GM12865 (cell line): ENCODE measurements around the gene HIKESHI.
"Not testable (repeated sequence)": the region's sequence is repeated elsewhere in the genome, so short reads cannot be mapped to it uniquely, and the experiment has no call there.

Source experiments
- DNase-seq: peaks from one replicate; pipeline ENCODE4 v3.0.0; 2010; ENCODE audit warnings: low read depth
- H3K4me3 ChIP-seq: 2 replicates; pipeline ENCODE4 v1.5.1; 2011; ENCODE audit warnings: mild to moderate bottlenecking, low read depth, low read length, control low read depth
- TF ChIP-seq, protein P1 (sequence below): IDR thresholded peaks from 2 replicates; pipeline ENCODE4 v1.5.1; 2011; ENCODE audit warnings: low read length, control low read depth, low read depth, inconsistent platforms; ENCODE audit not compliant: insufficient read depth; ENCODE audit errors: missing control alignments

Gene HIKESHI

DNA sequence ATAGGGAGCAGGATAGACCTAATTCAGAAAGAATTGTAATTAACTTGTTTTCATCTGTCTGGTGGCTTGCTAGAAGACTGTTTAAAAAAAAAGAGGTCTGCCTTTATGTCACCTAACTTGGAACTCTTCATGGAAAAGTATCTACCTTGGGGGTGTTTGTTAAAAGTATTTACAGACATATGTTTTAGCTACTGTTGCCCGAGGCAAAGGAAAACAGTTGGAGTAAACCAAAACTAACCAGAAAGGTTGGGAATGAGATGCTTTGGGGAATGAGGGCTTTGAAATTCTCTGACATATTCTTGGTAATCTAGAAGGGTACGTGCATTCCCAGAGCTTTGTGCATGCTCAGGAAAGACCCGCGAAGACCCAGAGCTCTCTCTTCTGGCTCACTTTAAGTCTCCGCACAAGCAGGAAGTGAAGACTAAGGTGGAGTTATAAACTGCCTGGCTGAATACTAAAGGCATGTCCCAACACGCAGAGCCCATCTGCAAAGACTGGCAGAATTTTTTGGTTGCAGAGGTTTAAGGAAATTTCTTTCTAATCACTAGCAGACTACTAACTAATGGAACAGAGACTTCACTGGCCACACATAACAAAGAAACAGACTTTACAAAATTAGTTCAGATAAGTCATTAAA, 33.2 kb downstream of the HIKESHI start:
- H3K4me3 ChIP-seq, result no peak overlapping the region
- TF ChIP-seq, protein P1, sequence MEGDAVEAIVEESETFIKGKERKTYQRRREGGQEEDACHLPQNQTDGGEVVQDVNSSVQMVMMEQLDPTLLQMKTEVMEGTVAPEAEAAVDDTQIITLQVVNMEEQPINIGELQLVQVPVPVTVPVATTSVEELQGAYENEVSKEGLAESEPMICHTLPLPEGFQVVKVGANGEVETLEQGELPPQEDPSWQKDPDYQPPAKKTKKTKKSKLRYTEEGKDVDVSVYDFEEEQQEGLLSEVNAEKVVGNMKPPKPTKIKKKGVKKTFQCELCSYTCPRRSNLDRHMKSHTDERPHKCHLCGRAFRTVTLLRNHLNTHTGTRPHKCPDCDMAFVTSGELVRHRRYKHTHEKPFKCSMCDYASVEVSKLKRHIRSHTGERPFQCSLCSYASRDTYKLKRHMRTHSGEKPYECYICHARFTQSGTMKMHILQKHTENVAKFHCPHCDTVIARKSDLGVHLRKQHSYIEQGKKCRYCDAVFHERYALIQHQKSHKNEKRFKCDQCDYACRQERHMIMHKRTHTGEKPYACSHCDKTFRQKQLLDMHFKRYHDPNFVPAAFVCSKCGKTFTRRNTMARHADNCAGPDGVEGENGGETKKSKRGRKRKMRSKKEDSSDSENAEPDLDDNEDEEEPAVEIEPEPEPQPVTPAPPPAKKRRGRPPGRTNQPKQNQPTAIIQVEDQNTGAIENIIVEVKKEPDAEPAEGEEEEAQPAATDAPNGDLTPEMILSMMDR, result no peak
- no peak for DNase-seq

DNA sequence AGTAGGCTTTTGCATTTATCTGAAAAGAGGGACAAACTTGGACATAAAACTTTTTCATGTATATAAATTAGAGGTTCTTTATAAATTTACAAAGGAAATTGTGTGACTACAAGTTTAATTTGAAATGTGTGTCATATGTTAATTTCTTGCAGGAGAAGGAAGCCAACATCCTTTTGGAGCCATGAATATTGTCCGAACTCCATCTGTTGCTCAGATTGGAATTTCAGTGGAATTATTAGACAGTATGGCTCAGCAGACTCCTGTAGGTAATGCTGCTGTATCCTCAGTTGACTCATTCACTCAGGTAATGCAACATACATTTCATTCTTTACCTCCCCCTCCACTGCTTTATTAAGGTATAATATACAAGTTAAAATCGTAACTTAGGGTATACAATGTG, 35.2 kb downstream of the HIKESHI start:
- TF ChIP-seq, protein P1, result no peak

DNA sequence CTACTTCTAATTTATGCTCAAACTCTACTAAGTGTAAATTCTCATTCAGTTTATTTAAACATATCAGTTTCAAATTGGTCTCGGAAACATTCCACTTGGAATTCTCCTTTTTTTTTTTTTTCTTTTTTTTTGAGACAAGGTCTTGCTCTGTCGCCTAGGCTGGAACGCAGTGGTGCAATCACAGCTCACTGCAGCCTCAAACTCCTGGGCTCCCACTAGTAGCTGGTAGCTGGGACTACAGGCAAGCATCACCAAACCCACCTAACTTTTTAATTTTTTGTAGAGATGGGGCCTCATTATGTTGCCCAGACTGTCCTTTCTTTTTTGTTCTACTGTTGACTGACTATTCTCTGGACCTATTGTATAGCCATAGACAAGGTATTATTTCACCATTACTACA, 39.3 kb downstream of the HIKESHI start:
- no peak for DNase-seq
- TF ChIP-seq, protein P1, result no peak
- no peak overlapping the region for H3K4me3 ChIP-seq

More for the DNA sequence above, 35.2 kb downstream of the HIKESHI start:
- DNase-seq, result no peak
- no peak overlapping the region for H3K4me3 ChIP-seq

DNA sequence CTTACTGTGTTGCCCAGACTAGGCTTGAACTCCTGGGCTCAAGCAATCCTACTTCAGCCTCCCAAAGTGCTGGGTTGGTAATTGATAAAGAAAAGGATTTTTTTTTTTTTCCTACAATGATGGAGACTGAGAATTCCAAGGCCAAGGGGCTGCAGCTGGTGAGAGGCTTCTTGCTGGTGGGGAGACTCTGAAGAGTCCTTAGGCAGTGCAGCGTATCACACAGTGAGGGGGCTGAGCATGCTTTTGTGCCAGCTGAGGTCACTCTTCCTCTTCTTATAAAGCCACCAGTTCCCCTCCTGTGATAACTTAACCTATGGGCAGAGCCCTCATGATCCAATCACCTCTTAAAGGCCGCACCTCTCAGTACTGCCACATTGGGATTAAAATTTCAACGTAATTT, 44.5 kb downstream of the HIKESHI start:
- TF ChIP-seq, protein P1, result no peak
- DNase-seq, result no peak
- no peak overlapping the region for H3K4me3 ChIP-seq

DNA sequence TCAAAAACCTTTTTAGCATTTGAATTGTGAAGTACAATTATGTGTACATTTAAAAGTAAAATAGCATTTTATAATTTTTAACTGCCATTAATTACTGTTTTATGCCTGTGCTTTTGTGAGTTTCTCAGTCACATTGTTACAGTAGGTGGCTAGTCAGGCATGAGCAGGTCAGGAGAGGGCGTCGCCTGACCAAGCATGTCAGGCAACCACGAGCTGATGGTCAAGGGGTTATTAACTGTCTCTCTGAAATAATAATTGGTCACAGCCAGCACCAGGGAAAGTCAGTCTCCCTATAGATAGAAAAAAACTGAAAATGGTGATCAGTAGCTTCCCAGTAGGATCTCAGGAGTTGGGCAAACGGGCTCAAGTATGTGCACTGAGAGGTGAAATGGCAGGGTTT, 53.2 kb downstream of the HIKESHI start:
- no peak overlapping the region for H3K4me3 ChIP-seq
- DNase-seq, result no peak
- TF ChIP-seq, protein P1, result no peak

DNA sequence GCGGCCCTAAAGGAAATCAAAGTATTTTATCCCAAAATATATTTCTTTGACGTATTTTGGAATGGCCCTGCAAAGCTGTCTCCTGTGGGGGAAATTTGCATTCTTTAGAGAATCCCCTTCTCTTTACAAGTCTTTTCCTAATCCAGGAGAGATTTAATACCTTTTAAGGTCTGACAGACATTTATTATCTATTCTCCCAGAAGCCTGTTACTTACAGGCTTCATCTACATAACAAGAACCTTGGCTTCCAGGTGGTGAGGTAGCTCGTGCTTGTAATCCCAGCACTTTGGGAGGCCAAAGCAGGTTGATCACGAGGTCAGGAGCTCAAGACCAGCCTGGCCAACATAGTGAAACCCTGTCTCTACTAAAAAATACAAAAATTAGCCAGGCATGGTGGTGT, 55.4 kb downstream of the HIKESHI start:
- not testable (repeated sequence) for DNase-seq, H3K4me3 ChIP-seq

DNA sequence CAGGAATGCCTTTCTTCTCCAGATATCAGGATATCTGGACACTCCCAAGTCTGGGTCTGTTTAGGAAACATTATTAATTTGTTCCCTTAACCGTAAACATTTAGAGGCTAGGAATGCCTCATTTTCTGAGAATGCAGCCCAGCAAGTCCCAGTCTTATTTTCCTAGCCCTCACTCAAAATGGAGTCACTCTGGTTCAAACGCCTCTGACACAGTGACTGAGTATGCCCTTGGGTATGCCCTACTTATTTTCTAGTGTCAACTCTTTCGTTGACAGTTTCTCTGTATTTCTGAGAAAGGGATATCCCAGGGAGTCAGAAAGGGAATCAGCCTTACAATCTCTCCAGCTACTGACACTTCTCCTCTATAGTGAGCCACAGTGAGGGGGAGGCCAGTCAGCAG, 56.7 kb downstream of the HIKESHI start:
- no peak overlapping the region for H3K4me3 ChIP-seq
- no peak for DNase-seq
- TF ChIP-seq, protein P1, result no peak
